AG04450 (cell line): Measurements from ENCODE around the gene SHROOM2. TPM values are rescaled to one million over a fixed set of nuclear protein-coding genes. Genes with fewer than 3 reads are reported as not detected.

Experiments
- CTCF ChIA-PET: fragments of 300-600, 350-600 bp; formaldehyde crosslinking; extraction: SDS; loops from one replicate; lab custom pipeline; 2022; ENCODE audit warnings: antibody characterized with exemption, inconsistent platforms; lab: Charles Lee
- POLR2A ChIA-PET: fragments of 350-600 bp; formaldehyde crosslinking; extraction: SDS; loops from one replicate; lab custom pipeline; 2021; ENCODE audit warnings: antibody characterized with exemption, inconsistent platforms; lab: Yijun Ruan, JAX
- DNase-seq: peaks from one replicate; pipeline ENCODE4 v3.0.0-alpha.2; 2011; ENCODE audit warnings: low read depth, low spot score
- H3K27ac ChIP-seq: one replicate; pipeline ENCODE4 v1.5.1; 2012; ENCODE audit warnings: low read depth, low read length, control low read depth
- H3K27me3 ChIP-seq: one replicate; pipeline ENCODE4 v1.6.0; 2012; ENCODE audit warnings: low read length; ENCODE audit not compliant: control insufficient read depth, insufficient read depth
- H3K4me3 ChIP-seq: 2 replicates; pipeline ENCODE4 v1.5.1; 2011; ENCODE audit warnings: mild to moderate bottlenecking, low read depth, low read length, control low read depth
- H3K9me3 ChIP-seq: 2 replicates; pipeline ENCODE4 v1.5.1; 2012; ENCODE audit warnings: low read length; ENCODE audit not compliant: control insufficient read depth, insufficient read depth
- CTCF ChIP-seq: IDR thresholded peaks from 2 replicates; pipeline ENCODE4 v1.5.1; 2011; ENCODE audit warnings: low read depth, low read length, control low read depth, inconsistent platforms
- polyA plus RNA-seq: library from polyadenylated mRNA; depleted of rRNA; stranded (reverse); fragments of >200 nt; gene quantifications from 2 replicates; pipeline ENCODE4 v1.2.3, GENCODE V29; 2011

Gene SHROOM2
- polyA plus RNA-seq, 1 experiment, result 9.9 TPM

GRCh38 chrX:9980927-9981326, 194.7 kb downstream of the SHROOM2 start:
- ChIA-PET POLR2A (no interaction called here), CTCF (interaction anchor here (0.6 kb wide), 1 partner anchor 1102 kb away, joined by 6 read pairs; no protein-coding TSS in a partner anchor)
- TF ChIP-seq CTCF, result no peak
- Histone ChIP-seq H3K27me3 (no peaks in the 10 kb centered on the region), H3K27ac (no peak overlapping the region), H3K9me3 (peaks cover 3% of the 10 kb centered on the region; the same call in 1 of the 2 replicates), H3K4me3 (no peak overlapping the region)
- no peak for DNase-seq

- ChIA-PET POLR2A (no interaction called here), CTCF (interaction anchor here (2.2 kb wide), 1 partner anchor 136 kb away, joined by 9 read pairs; no protein-coding TSS in a partner anchor)
- no peaks in the 10 kb centered on the region for H3K27me3 ChIP-seq
- TF ChIP-seq CTCF, result no peak
- no peak overlapping the region for H3K27ac ChIP-seq
- H3K9me3 ChIP-seq, result peaks cover 3% of the 10 kb centered on the region; the same call in 1 of the 2 replicates
- DNase-seq, result no peak
- H3K4me3 ChIP-seq, result no peak overlapping the region
Observed at GRCh38 chrX:9983441-9983840, 197.2 kb downstream of the SHROOM2 start.

- Histone ChIP-seq H3K4me3 (no peak overlapping the region), H3K9me3 (peaks cover 3% of the 10 kb centered on the region; the same call in 1 of the 2 replicates), H3K27ac (no peak overlapping the region), H3K27me3 (no peaks in the 10 kb centered on the region)
- DNase-seq, result no peak
- TF ChIP-seq CTCF, result no peak
- ChIA-PET POLR2A (no interaction called here), CTCF (no interaction called here)
Observed at GRCh38 chrX:9983846-9984245, 197.6 kb downstream of the SHROOM2 start.

GRCh38 chrX:9988762-9989161, 202.5 kb downstream of the SHROOM2 start:
- Histone ChIP-seq H3K4me3 (no peak overlapping the region), H3K9me3 (peaks cover 11% of the 10 kb centered on the region; the same call in 1 of the 2 replicates), H3K27ac (no peak overlapping the region), H3K27me3 (no peaks in the 10 kb centered on the region)
- ChIA-PET POLR2A (interaction anchor here (0.7 kb wide), 1 partner anchor 77 kb away, joined by 4 read pairs; no protein-coding TSS in a partner anchor), CTCF (interaction anchor here (0.9 to 1.1 kb wide), 4 partner anchors 102 to 131 kb away, joined by 3 to 14 read pairs (median 4); no protein-coding TSS in a partner anchor)
- TF ChIP-seq CTCF, result peak; percentile 52
- DNase-seq, result no peak

- ChIA-PET CTCF (interaction anchor here (0.6 to 3.2 kb wide), 2 partner anchors 128 to 190 kb away, joined by 3 to 14 read pairs; no protein-coding TSS in a partner anchor), POLR2A (no interaction called here)
Observed at GRCh38 chrX:9992061-9992460, 205.8 kb downstream of the SHROOM2 start.

More at GRCh38 chrX:9992061-9992460, 205.8 kb downstream of the SHROOM2 start:
- H3K9me3 ChIP-seq, result peaks cover 12% of the 10 kb centered on the region; the same call in 1 of the 2 replicates
- no peaks in the 10 kb centered on the region for H3K27me3 ChIP-seq
- no peak overlapping the region for H3K27ac ChIP-seq
- no peak for TF ChIP-seq CTCF
- H3K4me3 ChIP-seq, result no peak overlapping the region
- DNase-seq, result no peak
